Dedifferentiated amniotic fluid mesenchymal stem cell (primary cell): ENCODE measurements around the gene SASS6.
"Not testable (repeated sequence)": the region's sequence is repeated elsewhere in the genome, so short reads cannot be mapped to it uniquely, and the experiment has no call there.

Experiments used
- DNase-seq: peaks from one replicate; pipeline ENCODE4 v3.0.0-alpha.2; 2016; ENCODE audit errors: extremely low spot score

SASS6 gene

GRCh38 chr1:100047235-100047708 lies 85.5 kb downstream of the SASS6 start:
- DNase-seq = not testable (repeated sequence)

DNA sequence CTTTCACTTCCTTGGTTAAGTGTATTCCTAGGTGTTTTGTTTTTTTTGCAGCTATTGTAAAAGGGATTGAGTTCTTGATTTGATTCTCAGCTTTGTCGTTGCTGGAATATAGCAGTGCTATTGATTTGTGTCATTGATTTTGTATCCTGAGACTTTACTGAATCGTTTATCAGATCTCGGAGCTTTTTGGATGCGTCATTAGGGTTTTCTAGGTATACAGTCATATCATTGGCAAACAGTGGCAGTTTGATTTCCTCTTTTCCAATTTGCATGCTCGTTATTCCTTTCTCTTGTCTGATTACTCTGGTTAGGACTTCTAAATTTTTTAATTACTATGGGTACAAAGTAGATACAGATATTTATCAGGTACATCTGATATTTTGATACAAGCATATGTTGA lies 87.5 kb downstream of the SASS6 start:
- no peak for DNase-seq

DNA sequence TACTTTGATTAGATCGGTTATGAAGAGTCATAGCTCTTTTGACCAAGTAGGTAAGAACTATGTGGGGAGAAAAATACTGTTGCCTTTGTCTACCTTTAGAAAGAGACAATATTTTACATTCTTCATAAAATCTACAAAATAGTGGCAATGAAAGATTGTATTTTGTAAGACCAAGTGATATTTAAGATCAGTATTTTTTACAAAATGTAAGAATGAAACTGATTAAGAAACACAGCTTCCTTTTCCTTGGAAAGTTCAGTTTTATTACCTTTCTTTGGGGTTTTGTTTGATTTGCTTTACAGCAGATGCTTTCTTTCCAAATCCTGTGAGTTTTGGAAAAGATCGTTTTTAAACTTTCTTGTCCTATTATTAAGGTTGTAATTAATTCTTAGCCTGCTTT lies 93.1 kb downstream of the SASS6 start:
- no peak for DNase-seq

GRCh38 chr1:100038660-100039287 lies 94.0 kb downstream of the SASS6 start:
- peak; percentile 34 for DNase-seq

DNA sequence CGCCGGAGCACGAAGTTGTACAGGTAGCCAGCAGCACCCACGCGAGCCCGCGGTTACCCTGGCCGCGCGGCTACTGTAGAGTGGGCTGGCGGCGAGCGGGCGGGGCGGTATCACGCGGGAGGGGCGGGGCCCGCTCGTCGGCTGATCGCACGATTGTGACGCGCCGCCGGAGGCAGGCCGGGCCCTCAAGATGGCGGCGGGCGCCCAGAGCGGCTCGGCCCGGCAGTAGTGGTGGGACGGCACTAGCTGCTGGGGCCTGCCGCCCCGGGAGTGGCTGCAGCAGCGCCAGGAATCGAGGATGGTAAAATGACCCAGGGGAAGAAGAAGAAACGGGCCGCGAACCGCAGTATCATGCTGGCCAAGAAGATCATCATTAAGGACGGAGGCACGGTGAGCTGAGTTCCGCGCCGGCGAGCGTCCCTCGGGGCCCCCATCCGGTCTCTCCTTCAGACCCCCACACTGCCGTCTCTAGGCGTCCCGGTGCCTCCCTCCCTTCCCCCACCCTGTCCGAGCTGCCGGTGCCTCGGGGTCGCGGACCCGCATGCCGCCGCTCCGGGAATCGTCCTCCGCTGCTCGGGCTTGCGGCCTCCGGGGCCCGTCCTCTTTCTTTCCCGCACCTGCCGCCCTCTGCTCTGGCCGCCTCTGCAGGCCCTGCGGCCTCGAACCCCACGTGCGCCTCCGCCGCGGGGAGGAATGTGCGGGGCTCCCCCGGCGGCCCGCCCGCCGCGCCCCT lies 94.6 kb downstream of the SASS6 start:
- DNase-seq = peak; percentile 84

GRCh38 chr1:100037656-100037926 lies 95.1 kb downstream of the SASS6 start:
- no peak for DNase-seq

- no peak for DNase-seq
Observed at GRCh38 chr1:100036718-100037655, 95.7 kb downstream of the SASS6 start.

GRCh38 chr1:100035214-100035613 lies 97.5 kb downstream of the SASS6 start:
- no peak for DNase-seq

DNA sequence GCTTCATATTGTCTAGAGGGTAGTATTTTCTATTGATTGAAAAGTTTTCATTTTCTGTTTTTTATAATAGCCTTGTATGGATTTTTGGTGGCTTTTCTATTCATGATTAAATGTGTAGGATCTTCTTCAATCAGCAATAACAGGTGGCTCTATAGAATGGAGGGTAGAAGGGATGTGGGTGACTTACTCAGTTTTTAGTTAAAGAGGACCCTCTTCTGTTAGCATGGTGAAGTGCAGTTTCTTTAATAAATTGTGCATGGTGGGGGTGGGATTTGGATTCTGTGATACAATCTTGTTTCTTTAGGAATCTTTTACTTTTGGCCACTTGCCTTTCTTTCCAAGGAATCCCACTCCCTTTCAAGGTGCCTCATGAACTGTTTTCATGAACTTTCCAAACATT lies 98.3 kb downstream of the SASS6 start:
- DNase-seq = no peak
